Fibroblast of lung (primary cell): ENCODE data around the gene LRRIQ1.

ENCODE experiments used
- EZH2 ChIP-seq: IDR thresholded peaks from 2 replicates; pipeline ENCODE4 v1.5.1; 2012; ENCODE audit warnings: low read length, control low read depth, mild to moderate bottlenecking; ENCODE audit errors: missing control alignments
- TF ChIP-seq, protein P1 (sequence below), 2 donors: IDR thresholded peaks in 1 of 2; conservative IDR thresholded peaks in 1 of 2; 1 replicate in 1 of 2; 2 replicates in 1 of 2; pipeline ENCODE4 v1.5.1; 2011 to 2012; ENCODE audit warnings: low read length in 2 of 2, control low read depth in 1 of 2, inconsistent platforms in 1 of 2, low read depth in 1 of 2, mild to moderate bottlenecking in 1 of 2

DNA sequence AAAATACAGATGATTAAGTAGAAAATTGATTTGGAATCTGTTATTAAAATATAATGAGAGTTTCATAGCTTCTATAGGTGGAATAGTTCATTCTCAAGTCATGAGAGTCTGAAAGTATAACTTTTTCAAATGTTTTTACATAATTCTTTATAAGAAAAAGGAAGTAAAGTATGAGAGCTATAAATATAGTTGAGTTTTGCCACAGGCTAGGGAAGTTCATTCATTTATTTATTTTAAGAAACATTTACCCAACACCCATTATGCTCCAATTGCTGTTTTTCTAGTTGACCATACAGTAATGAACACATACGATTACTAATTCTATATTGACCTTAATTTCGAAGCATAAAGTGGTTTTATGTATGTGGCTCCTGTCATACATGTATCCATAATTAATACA, 24.8 kb downstream of the LRRIQ1 start:
- TF ChIP-seq, protein P1, sequence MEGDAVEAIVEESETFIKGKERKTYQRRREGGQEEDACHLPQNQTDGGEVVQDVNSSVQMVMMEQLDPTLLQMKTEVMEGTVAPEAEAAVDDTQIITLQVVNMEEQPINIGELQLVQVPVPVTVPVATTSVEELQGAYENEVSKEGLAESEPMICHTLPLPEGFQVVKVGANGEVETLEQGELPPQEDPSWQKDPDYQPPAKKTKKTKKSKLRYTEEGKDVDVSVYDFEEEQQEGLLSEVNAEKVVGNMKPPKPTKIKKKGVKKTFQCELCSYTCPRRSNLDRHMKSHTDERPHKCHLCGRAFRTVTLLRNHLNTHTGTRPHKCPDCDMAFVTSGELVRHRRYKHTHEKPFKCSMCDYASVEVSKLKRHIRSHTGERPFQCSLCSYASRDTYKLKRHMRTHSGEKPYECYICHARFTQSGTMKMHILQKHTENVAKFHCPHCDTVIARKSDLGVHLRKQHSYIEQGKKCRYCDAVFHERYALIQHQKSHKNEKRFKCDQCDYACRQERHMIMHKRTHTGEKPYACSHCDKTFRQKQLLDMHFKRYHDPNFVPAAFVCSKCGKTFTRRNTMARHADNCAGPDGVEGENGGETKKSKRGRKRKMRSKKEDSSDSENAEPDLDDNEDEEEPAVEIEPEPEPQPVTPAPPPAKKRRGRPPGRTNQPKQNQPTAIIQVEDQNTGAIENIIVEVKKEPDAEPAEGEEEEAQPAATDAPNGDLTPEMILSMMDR (conservative IDR thresholded peaks at IDR 0.05 in 1 of 2, IDR thresholded peaks at IDR 0.05 in 1 of 2; ENCODE audit: low read depth in 1 of 2, low read length in 2 of 2): no peak
- no peak for TF ChIP-seq EZH2
